HG02938 (cell line): ENCODE data around the gene TCP11X1.
"Not testable (repeated sequence)": the region's sequence is repeated elsewhere in the genome, so short reads cannot be mapped to it uniquely, and the experiment has no call there.

Experiments used
- ATAC-seq: cut with Tn5 transposase; IDR thresholded peaks from one replicate; pipeline ENCODE4 v1.9.1; 2021; ENCODE audit warnings: mild to moderate bottlenecking, moderate library complexity; ENCODE audit not compliant: unreplicated experiment

TCP11X1 gene

GRCh38 chrX:102214986-102215385 lies at the start of gene TCP11X1:
TCP11X1 (plus strand) TSS chrX:102215301.
- not testable (repeated sequence) for ATAC-seq

- ATAC-seq, result no peak
These were observed 29.0 kb upstream of the TCP11X1 start for GRCh38 chrX:102185967-102186720.

GRCh38 chrX:102207940-102208339 lies 7.2 kb upstream of the TCP11X1 start:
- ATAC-seq, result not testable (repeated sequence)

- ATAC-seq, result not testable (repeated sequence)
These were observed 1.4 kb downstream of the TCP11X1 start for GRCh38 chrX:102216497-102216896.

GRCh38 chrX:102235678-102236077 lies 20.6 kb downstream of the TCP11X1 start:
- ATAC-seq, result not testable (repeated sequence)

GRCh38 chrX:102240265-102240664 lies 25.2 kb downstream of the TCP11X1 start:
- not testable (repeated sequence) for ATAC-seq

- ATAC-seq, result not testable (repeated sequence)
These were observed 31.8 kb downstream of the TCP11X1 start, which contains the start of gene NXF2 for GRCh38 chrX:102246893-102247292. NXF2 (plus strand) TSS chrX:102247167; CDS start chrX:102307079, 59,912 bp downstream.

- not testable (repeated sequence) for ATAC-seq
These were observed 57.1 kb downstream of the TCP11X1 start for GRCh38 chrX:102272231-102272630.
